HG03442 (cell line): ENCODE data around the gene FER1L5.

ENCODE experiments used
- ATAC-seq: cut with Tn5 transposase; IDR thresholded peaks from one replicate; pipeline ENCODE4 v1.9.1; 2021; ENCODE audit warnings: mild to moderate bottlenecking, moderate library complexity; ENCODE audit not compliant: unreplicated experiment

FER1L5 gene

GRCh38 chr2:96642564-96643360, at the start of gene FER1L5:
Gene FER1L5 (plus strand): TSS chr2:96642764. CDS start chr2:96642837, 73 bp downstream.
- no peak for ATAC-seq

- no peak for ATAC-seq
Measured at GRCh38 chr2:96594282-96594681, 48.3 kb upstream of the FER1L5 start.

- no peak for ATAC-seq
Measured at GRCh38 chr2:96594691-96595152, 47.8 kb upstream of the FER1L5 start.

GRCh38 chr2:96596596-96596995, 46.0 kb upstream of the FER1L5 start:
- no peak for ATAC-seq

GRCh38 chr2:96599941-96600340, 42.6 kb upstream of the FER1L5 start:
- no peak for ATAC-seq

- ATAC-seq = no peak
Measured at GRCh38 chr2:96601382-96602292, 40.9 kb upstream of the FER1L5 start.

GRCh38 chr2:96602330-96602823, 40.2 kb upstream of the FER1L5 start:
- no peak for ATAC-seq

GRCh38 chr2:96604104-96604503, 38.5 kb upstream of the FER1L5 start:
- ATAC-seq = no peak

GRCh38 chr2:96608469-96609455, 33.8 kb upstream of the FER1L5 start:
- no peak for ATAC-seq

- no peak for ATAC-seq
Measured at GRCh38 chr2:96616128-96616527, 26.4 kb upstream of the FER1L5 start.

- ATAC-seq = no peak
Measured at GRCh38 chr2:96616535-96616934, 26.0 kb upstream of the FER1L5 start.

GRCh38 chr2:96617012-96617411, 25.6 kb upstream of the FER1L5 start:
- ATAC-seq = no peak

- no peak for ATAC-seq
Measured at GRCh38 chr2:96618596-96619283, 23.8 kb upstream of the FER1L5 start.

GRCh38 chr2:96622544-96622943, 20.0 kb upstream of the FER1L5 start:
- ATAC-seq = no peak

- ATAC-seq = no peak
Measured at GRCh38 chr2:96623116-96623515, 19.4 kb upstream of the FER1L5 start.

GRCh38 chr2:96625571-96626552, 16.7 kb upstream of the FER1L5 start:
- ATAC-seq = no peak

- no peak for ATAC-seq
Measured at GRCh38 chr2:96626553-96626942, 16.0 kb upstream of the FER1L5 start.

GRCh38 chr2:96631804-96632435, 10.6 kb upstream of the FER1L5 start:
- ATAC-seq = no peak
